ENCODE results near the gene APOC3. TPM values are rescaled to one million over a fixed set of nuclear protein-coding genes. Genes with fewer than 3 reads are reported as not detected.

Gene APOC3
- total and polyA plus RNA-seq, 11 donors = 0.39 to 9.9 TPM; not detected in 9

DNA sequence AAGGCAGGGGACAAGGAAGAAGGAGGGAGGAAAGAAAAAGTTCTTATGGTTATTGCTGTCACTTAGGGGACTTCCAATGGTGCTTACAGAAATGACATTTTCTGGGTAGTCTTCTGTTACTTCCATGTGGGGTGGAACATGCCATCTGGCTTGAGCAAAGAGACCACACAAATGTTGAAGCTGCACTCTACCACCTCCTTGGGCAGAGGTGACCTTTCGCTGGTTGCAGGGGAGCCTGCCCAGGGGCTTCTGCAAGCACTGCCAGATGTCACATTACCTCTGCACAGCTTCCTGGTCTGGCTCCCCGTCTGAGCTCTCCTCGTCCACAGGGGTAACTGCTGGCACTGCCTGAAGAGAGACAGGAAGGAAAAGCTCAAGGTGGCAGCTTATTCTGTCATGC lies 40.3 kb downstream of the APOC3 start:
- no peak for TF ChIP-seq POLR2A (IDR thresholded peaks at IDR 0.05)
- TF ChIP-seq, protein P1, sequence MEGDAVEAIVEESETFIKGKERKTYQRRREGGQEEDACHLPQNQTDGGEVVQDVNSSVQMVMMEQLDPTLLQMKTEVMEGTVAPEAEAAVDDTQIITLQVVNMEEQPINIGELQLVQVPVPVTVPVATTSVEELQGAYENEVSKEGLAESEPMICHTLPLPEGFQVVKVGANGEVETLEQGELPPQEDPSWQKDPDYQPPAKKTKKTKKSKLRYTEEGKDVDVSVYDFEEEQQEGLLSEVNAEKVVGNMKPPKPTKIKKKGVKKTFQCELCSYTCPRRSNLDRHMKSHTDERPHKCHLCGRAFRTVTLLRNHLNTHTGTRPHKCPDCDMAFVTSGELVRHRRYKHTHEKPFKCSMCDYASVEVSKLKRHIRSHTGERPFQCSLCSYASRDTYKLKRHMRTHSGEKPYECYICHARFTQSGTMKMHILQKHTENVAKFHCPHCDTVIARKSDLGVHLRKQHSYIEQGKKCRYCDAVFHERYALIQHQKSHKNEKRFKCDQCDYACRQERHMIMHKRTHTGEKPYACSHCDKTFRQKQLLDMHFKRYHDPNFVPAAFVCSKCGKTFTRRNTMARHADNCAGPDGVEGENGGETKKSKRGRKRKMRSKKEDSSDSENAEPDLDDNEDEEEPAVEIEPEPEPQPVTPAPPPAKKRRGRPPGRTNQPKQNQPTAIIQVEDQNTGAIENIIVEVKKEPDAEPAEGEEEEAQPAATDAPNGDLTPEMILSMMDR (IDR thresholded peaks at IDR 0.05) = no peak
- intact Hi-C loops (cut with DNase I) = loop anchor here in 2 of 10 donors (5.0 to 10.0 kb wide), 4 partner anchors 75 to 365 kb away; partner anchors contain the start of genes APOA5 (in 1 of the 2), PCSK7 (in 1 of the 2), RNF214 (in 1 of the 2) and SIK3 (in 1 of the 2)
- WGBS, 4 donors = 52 to 69% (median 56%) methylated on average over 3 of the region's 3 CpGs
- Histone ChIP-seq H3K4me3 (no peak overlapping the region), H3K36me3 (peaks cover 0 to 99% (median 90%) of the 10 kb centered on the region in 9 donors), H3K4me1 (peaks cover 0 to 77% (median 32%) of the 10 kb centered on the region in 12 donors), H3K27me3 (no peaks in the 10 kb centered on the region), H3K27ac (peak overlapping the region in 2 of 12 donors; percentile 30 to 73), H3K9me3 (no peaks in the 10 kb centered on the region)
- DNase-seq (no peak), ATAC-seq (no peak)

DNA sequence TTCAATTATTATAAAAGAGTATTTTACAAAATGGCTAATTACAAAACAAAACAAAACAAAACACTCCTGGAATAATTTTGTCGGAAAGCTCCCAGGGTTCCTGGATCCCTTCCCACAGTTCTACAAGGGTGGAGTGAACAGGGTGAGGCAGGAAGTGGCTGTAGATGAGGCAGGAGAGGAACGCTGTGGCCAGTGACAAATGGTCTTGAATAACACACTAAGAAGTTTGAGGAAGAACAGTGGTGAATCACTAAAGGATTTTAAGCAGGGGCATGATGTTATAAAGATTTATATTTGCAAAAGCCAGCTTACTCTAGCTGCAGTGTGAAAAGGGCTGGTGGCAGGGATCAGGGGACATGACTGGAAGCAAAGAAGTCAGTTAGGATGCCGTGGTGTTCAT lies 41.5 kb downstream of the APOC3 start:
- Histone ChIP-seq H3K9me3 (no peaks in the 10 kb centered on the region), H3K36me3 (peaks cover 0 to 99% (median 89%) of the 10 kb centered on the region in 9 donors), H3K27ac (peak overlapping the region in 10 of 12 donors; percentile 19 to 73 (median 54)), H3K4me1 (peaks cover 0 to 80% (median 32%) of the 10 kb centered on the region in 12 donors), H3K27me3 (no peaks in the 10 kb centered on the region), H3K4me3 (no peak overlapping the region)
- peak in 3 of 5 donors; percentile 38 to 40 (median 38) for DNase-seq
- intact Hi-C loops (cut with DNase I) = loop anchor here in 2 of 10 donors (5.0 to 10.0 kb wide), 4 partner anchors 76 to 364 kb away; partner anchors contain the start of genes APOA5 (in 1 of the 2), PCSK7 (in 1 of the 2), RNF214 (in 1 of the 2) and SIK3 (in 1 of the 2)
- WGBS, 4 donors = 30 to 50% (median 36%) methylated on average over 3 of the region's 3 CpGs
- peak in 3 of 4 donors; percentile 26 to 64 (median 50) for ATAC-seq
- TF ChIP-seq, protein P1 (IDR thresholded peaks at IDR 0.05) = no peak
- no peak for TF ChIP-seq POLR2A (IDR thresholded peaks at IDR 0.05)

DNA sequence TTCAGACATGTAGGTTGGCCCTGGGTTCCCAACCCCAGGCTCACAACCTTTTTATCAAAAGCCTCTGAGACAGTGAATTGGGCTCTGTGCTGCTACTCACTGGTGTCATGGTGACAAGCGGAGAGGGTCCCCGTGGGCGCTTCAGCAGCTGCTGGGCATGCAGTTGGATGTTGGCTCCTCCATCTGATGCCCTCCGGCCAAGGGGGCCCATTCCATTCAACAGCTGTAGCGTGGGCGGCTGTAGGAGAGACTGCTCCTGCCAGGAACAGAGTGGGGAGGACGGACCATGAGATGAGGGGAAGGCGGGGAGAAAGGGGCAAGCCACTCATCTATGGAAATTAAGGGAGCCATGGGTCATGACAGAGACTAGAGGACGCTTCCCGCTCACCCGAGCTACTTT lies 43.7 kb downstream of the APOC3 start:
- Histone ChIP-seq H3K4me3 (no peak overlapping the region), H3K27ac (peak overlapping the region in 4 of 12 donors; percentile 4 to 73 (median 45)), H3K9me3 (no peaks in the 10 kb centered on the region), H3K27me3 (no peaks in the 10 kb centered on the region), H3K4me1 (peaks cover 0 to 72% (median 26%) of the 10 kb centered on the region in 12 donors), H3K36me3 (peaks cover 0 to 82% (median 68%) of the 10 kb centered on the region in 9 donors)
- DNase-seq (no peak), ATAC-seq (no peak)
- 96 to 100% (median 98%) methylated on average over 11 of the region's 11 CpGs for WGBS, 4 donors
- TF ChIP-seq POLR2A (IDR thresholded peaks at IDR 0.05) = no peak
- TF ChIP-seq, protein P1 (IDR thresholded peaks at IDR 0.05) = no peak
- intact Hi-C loops (cut with DNase I) = loop anchor here in 2 of 10 donors (5.0 to 10.0 kb wide), 4 partner anchors 79 to 361 kb away; partner anchors contain the start of genes APOA5 (in 1 of the 2), PCSK7 (in 1 of the 2), RNF214 (in 1 of the 2) and SIK3 (in 1 of the 2)

DNA sequence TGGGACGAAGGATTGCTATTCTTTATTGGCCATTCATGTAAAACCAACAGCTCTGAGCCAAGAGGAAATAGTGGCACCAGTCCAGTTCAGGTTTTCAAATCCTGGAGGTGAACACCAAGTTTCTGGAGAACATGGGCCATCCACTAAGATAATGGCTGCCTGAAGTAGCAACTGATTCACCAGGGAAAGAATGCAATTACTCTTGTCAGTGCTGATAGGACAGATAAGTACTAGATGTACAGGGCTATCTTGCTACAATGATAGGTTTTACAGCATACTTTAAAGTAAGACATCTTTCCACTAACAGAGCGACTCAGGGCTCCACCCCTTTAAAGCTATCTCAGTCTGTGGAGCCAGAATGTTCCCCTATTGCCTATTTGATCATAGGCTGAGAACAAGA lies 44.5 kb downstream of the APOC3 start:
- intact Hi-C loops (cut with DNase I) = loop anchor here in 2 of 10 donors (5.0 to 10.0 kb wide), 4 partner anchors 79 to 361 kb away; partner anchors contain the start of genes APOA5 (in 1 of the 2), PCSK7 (in 1 of the 2), RNF214 (in 1 of the 2) and SIK3 (in 1 of the 2)
- ATAC-seq (peak; percentile 42 to 75 (median 66)), DNase-seq (no peak)
- H3K9me3 ChIP-seq = no peaks in the 10 kb centered on the region
- WGBS, 4 donors = 35 to 42% (median 40%) methylated on average over 2 of the region's 2 CpGs
- H3K27ac ChIP-seq = peak overlapping the region in 8 of 12 donors; percentile 2 to 65 (median 54)
- peaks cover 0 to 74% (median 59%) of the 10 kb centered on the region in 9 donors for H3K36me3 ChIP-seq
- TF ChIP-seq, protein P1 (IDR thresholded peaks at IDR 0.05) = no peak
- TF ChIP-seq POLR2A (IDR thresholded peaks at IDR 0.05) = no peak
- H3K4me3 ChIP-seq = peak overlapping the region in 2 of 12 donors; percentile 29 to 33
- peaks cover 0 to 72% (median 26%) of the 10 kb centered on the region in 12 donors for H3K4me1 ChIP-seq
- H3K27me3 ChIP-seq = no peaks in the 10 kb centered on the region
